Lower leg skin (tissue), 4 donors: ENCODE measurements around the gene SLC25A33. TPM values are rescaled to one million over a fixed set of nuclear protein-coding genes. Genes with fewer than 3 reads are reported as not detected.

Source experiments
- DNase-seq, 2 donors: peaks; one replicate each; pipeline ENCODE4 v3.0.0-alpha.2; 2019; ENCODE audit warnings: low spot score in 2 of 2
- H3K4me3 ChIP-seq: fragments of 200-600 bp; sonication (generic); 2 replicates; pipeline ENCODE4 v1.5.1; 2017; ENCODE audit warnings: mild to moderate bottlenecking, low read depth; ENCODE audit not compliant: poor library complexity, severe bottlenecking
- POLR2A ChIP-seq, 2 donors: fragments of 450-650 bp; IDR thresholded peaks; one replicate each; pipeline ENCODE4 v1.6.1; 2016 to 2017; ENCODE audit warnings: antibody characterized with exemption in 2 of 2, mild to moderate bottlenecking in 1 of 2, moderate library complexity in 1 of 2
- WGBS, 2 donors: methylation state at CpG; one replicate each; pipeline ENCODE4 v1.1.5; 2018; 5-methylcytosine and 5-hydroxymethylcytosine counted together
- intact Hi-C: fragments of 100-400 bp; cut with DNase I; formaldehyde crosslinking; loops from one replicate; pipeline ENCODE4 v1.15.0; 2023; ENCODE audit warnings: low total_unique reads
- total RNA-seq, 4 donors: library from RNA; depleted of rRNA; stranded (reverse); fragments of >200 nt; gene quantifications; one replicate each; pipeline ENCODE4 v1.1.0, GENCODE V29; 2016
- TF ChIP-seq, protein P1 (sequence below), 3 donors: fragments of 450-650 bp; IDR thresholded peaks; one replicate each; pipeline ENCODE4 v1.5.1; 2016; ENCODE audit warnings: antibody characterized with exemption in 3 of 3, mild to moderate bottlenecking in 3 of 3, moderate library complexity in 2 of 3

The SLC25A33 gene, protein sequence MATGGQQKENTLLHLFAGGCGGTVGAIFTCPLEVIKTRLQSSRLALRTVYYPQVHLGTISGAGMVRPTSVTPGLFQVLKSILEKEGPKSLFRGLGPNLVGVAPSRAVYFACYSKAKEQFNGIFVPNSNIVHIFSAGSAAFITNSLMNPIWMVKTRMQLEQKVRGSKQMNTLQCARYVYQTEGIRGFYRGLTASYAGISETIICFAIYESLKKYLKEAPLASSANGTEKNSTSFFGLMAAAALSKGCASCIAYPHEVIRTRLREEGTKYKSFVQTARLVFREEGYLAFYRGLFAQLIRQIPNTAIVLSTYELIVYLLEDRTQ
- total RNA-seq: 1 to 10 TPM; 2.2 to 6.9 (median 4.8) TPM

- peak; percentile 94 to 99 for DNase-seq
- intact Hi-C loops: no loop called here
- peak within 1 kb of the TSS; percentile 42 for H3K4me3 ChIP-seq
- TF ChIP-seq, protein P1, sequence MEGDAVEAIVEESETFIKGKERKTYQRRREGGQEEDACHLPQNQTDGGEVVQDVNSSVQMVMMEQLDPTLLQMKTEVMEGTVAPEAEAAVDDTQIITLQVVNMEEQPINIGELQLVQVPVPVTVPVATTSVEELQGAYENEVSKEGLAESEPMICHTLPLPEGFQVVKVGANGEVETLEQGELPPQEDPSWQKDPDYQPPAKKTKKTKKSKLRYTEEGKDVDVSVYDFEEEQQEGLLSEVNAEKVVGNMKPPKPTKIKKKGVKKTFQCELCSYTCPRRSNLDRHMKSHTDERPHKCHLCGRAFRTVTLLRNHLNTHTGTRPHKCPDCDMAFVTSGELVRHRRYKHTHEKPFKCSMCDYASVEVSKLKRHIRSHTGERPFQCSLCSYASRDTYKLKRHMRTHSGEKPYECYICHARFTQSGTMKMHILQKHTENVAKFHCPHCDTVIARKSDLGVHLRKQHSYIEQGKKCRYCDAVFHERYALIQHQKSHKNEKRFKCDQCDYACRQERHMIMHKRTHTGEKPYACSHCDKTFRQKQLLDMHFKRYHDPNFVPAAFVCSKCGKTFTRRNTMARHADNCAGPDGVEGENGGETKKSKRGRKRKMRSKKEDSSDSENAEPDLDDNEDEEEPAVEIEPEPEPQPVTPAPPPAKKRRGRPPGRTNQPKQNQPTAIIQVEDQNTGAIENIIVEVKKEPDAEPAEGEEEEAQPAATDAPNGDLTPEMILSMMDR (IDR thresholded peaks at IDR 0.05): no peak
- peak in 1 of 2 donors; percentile 62 for TF ChIP-seq POLR2A (IDR thresholded peaks at IDR 0.05)
- 2 to 10% methylated on average over 15 to 40 of the region's 92 CpGs for WGBS, 2 donors
Observed at GRCh38 chr1:9539165-9539828, at the start of gene SLC25A33. SLC25A33 (plus strand) TSS chr1:9539465; CDS start chr1:9539692, 227 bp downstream.

DNA sequence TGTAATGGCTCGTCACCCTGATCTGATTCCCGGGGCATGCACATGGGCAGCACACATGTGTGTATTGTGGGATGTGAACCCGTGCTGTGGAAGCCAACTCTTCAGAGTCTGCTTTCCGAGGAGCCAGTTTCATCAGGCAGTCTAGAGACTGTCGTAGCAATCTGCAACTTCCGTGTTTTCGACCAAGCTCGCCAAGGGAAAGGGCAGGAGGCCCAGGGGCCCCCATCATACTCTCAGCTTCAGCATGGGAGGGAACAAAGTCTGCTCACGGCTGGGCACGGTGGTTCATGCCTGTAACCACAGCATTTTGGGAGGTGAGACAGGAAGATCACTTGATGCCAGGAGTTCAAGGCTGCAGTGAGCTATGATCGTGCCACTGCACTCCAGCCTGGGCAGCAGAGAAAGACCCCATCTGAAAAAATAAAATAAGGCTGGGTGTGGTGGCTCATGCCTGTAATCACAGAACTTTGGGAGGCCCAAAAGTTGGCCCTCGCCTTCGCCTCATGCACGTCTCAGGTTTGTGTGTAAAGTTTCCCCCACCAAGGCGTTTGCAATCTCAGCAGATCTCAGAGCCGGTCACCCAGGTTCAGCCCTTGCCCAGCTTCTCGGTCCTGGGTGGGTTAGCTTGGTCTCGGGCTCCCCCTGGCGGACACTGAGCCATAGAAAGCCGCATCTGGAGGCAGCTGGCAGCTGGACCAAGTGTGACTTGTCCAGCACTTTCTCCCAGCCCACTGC is 48.5 kb upstream of the SLC25A33 start:
- intact Hi-C loops: loop anchor here (2.0 kb wide), 1 partner anchor 202 kb away; no protein-coding TSS in a partner anchor
- H3K4me3 ChIP-seq: no peak overlapping the region
- peak; percentile 86 to 98 for DNase-seq
- TF ChIP-seq, protein P1 (IDR thresholded peaks at IDR 0.05): peak in 1 of 3 donors; percentile 56
- TF ChIP-seq POLR2A (IDR thresholded peaks at IDR 0.05): no peak
- WGBS, 2 donors: 37 to 50% methylated on average over 15 to 20 of the region's 20 CpGs

DNA sequence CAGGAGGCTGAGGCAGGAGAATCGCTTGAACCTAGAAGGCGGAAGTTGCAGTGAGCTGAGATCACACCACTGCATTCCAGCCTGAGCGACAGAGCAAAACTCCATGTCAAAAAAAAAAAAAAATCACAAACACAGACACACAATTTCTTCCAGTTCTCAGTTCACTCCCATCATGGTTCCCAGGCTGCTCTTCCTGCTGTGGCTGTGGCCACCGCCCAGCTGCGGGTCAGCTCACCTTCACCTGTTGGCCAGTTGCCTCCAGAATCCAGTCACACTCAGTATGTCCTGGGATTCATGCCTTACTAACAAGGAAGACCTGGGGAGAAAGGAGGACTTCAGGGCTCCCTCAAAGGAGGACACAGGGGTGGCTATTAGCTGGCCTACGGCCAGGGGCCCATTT is 45.9 kb upstream of the SLC25A33 start:
- H3K4me3 ChIP-seq: no peak overlapping the region
- 90% methylated on average over 6 of the region's 6 CpGs for WGBS, 2 donors
- intact Hi-C loops: no loop called here
- no peak for DNase-seq
- TF ChIP-seq POLR2A (IDR thresholded peaks at IDR 0.05): no peak
- TF ChIP-seq, protein P1 (IDR thresholded peaks at IDR 0.05): no peak

DNA sequence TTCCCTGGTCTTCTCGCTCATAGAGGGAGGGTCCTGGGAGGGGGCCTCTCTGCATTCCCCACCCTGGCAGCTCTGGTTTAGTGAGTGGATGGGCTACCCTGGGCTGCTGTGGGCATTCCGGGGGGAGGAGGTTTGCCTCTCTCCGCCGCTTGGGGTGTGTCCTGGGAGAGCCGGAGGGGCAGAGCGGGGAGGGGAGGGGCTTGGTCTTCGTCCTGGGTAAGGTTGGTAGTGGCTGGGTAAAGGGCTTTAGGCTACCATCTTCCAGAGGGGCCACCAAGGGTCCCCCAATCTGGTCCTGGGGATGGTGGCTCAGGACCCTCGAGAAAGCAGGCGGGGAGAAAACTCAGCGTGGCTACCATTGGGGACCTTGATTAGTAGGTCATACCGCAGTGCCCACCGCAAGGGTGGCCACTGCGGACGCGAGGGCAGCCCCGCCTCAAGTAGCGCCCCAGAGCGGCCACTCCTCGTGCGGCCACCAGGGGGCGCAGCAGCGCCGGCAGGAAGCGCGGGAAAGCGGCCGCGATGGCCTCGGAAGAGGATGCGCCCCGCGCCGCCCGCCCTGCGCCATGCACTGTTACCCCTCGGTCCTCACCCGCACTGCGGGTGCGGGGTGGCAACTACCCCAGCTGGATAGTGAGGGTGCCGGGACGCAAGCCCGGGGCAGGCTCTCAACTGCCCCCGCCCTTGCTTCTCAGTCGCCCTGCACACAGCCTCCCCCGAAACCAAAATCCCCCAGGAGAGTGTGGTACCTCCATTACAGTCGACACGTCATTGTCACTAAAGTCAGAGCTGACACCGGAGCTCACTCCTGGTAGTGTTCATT is 44.1 kb upstream of the SLC25A33 start:
- 11% methylated on average over 36 of the region's 48 CpGs for WGBS, 2 donors
- H3K4me3 ChIP-seq: no peak overlapping the region
- TF ChIP-seq POLR2A (IDR thresholded peaks at IDR 0.05): no peak
- TF ChIP-seq, protein P1 (IDR thresholded peaks at IDR 0.05): peak in 1 of 3 donors; percentile 51
- intact Hi-C loops: loop anchor here (5.0 kb wide), 1 partner anchor 82 kb away; no protein-coding TSS in a partner anchor
- peak in 1 of 2 donors; percentile 86 for DNase-seq

DNA sequence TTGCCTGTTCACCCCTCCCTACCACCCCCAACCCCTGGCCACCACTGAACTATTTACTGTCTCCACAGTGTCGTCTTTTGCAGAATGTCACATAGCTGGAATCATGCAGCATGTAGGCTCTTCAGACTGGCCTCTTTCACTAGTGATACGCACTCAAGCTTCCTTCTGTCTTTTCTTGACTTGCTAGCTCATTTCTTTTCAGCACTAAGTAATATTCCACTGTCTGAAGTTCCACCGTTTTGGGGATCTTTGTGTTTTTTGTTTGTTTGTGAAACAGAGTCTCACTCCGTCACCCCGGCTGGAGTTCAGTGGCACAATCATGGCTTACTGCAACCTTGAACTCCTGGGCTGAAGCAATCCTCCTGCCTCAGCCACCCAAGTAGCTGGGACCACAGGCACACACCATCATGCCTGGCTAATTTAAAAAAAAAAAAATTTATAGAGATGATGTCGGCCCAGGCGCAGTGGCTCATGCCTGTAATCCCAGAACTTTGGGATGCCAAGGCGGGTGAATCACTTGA is 43.4 kb upstream of the SLC25A33 start:
- TF ChIP-seq, protein P1 (IDR thresholded peaks at IDR 0.05): no peak
- no peak for TF ChIP-seq POLR2A (IDR thresholded peaks at IDR 0.05)
- 85 to 93% methylated on average over 8 of the region's 8 CpGs for WGBS, 2 donors
- intact Hi-C loops: loop anchor here (5.0 kb wide), 1 partner anchor 81 kb away; no protein-coding TSS in a partner anchor
- DNase-seq: no peak
- H3K4me3 ChIP-seq: no peak overlapping the region
